Testis (tissue), 3 donors: ENCODE measurements around the gene JAKMIP1. TPM values are rescaled to one million over a fixed set of nuclear protein-coding genes. Genes with fewer than 3 reads are reported as not detected.

Source experiments
- DNase-seq: peaks from one replicate; pipeline ENCODE4 v3.0.0-alpha.2; 2019
- H3K27ac ChIP-seq, 2 donors: fragments of 200-600 bp; sonication (generic); one replicate each; pipeline ENCODE4 v1.5.1; 2019
- H3K27me3 ChIP-seq: fragments of 200-600 bp; sonication (generic); one replicate; pipeline ENCODE4 v1.5.1; 2019
- H3K36me3 ChIP-seq: fragments of 200-600 bp; sonication (generic); one replicate; pipeline ENCODE4 v1.5.1; 2017; ENCODE audit warnings: low read depth; ENCODE audit errors: missing control alignments
- H3K4me1 ChIP-seq: fragments of 200-600 bp; sonication (generic); one replicate; pipeline ENCODE4 v1.5.1; 2019
- H3K4me3 ChIP-seq, 2 donors: fragments of 200-600 bp; sonication (generic); one replicate each; pipeline ENCODE4 v1.5.1; 2017 to 2019
- H3K9me3 ChIP-seq: fragments of 200-600 bp; sonication (generic); one replicate; pipeline ENCODE4 v1.5.1; 2017
- CTCF ChIP-seq, 3 experiments: fragments of 450-650 bp in 2 of 3; fragments of 200-600 bp in 1 of 3; sonication (generic) in 1 of 3; IDR thresholded peaks; one replicate each; pipeline ENCODE4 v1.5.1; 2016 to 2019; ENCODE audit warnings: antibody characterized with exemption in 3 of 3, mild to moderate bottlenecking in 2 of 3, moderate library complexity in 1 of 3
- POLR2A ChIP-seq: fragments of 450-650 bp; IDR thresholded peaks from one replicate; pipeline ENCODE4 v1.6.1; 2017; ENCODE audit warnings: antibody characterized with exemption, mild to moderate bottlenecking, moderate library complexity
- WGBS, 2 donors: methylation state at CpG; one replicate each; pipeline ENCODE4 v1.1.5; 2018; 5-methylcytosine and 5-hydroxymethylcytosine counted together
- intact Hi-C: fragments of 100-400 bp; cut with DNase I; formaldehyde crosslinking; loops from one replicate; pipeline ENCODE4 v1.15.1; 2023; ENCODE audit warnings: low total_unique reads
- polyA plus RNA-seq: library from polyadenylated mRNA; stranded (reverse); fragments of 350-450 nt; fragmentation: Illumina TruSeq; extraction: RNeasy Lipid Tissue Mini Kit (QIAGEN cat#74804); gene quantifications from one replicate; pipeline ENCODE4 v1.2.3, GENCODE V29; 2014; ENCODE audit warnings: low read depth, low replicate concordance; ENCODE audit not compliant: insufficient read depth
- total RNA-seq, 2 donors: library from RNA; depleted of rRNA; stranded (reverse); fragments of >200 nt; gene quantifications; one replicate each; pipeline ENCODE4 v1.2.3, GENCODE V29; 2016

The JAKMIP1 gene
- total and polyA plus RNA-seq, 3 donors from 2014 or later, result 10.7 to 18.1 (median 15.2) TPM

- Histone ChIP-seq H3K4me1 (peaks cover 9% of the 10 kb centered on the region), H3K9me3 (no peaks in the 10 kb centered on the region), H3K4me3 (no peak overlapping the region), H3K27me3 (no peaks in the 10 kb centered on the region), H3K27ac (no peak overlapping the region), H3K36me3 (no peaks in the 10 kb centered on the region)
- WGBS, 2 donors, result 34 to 42% methylated on average over 22 of the region's 22 CpGs
- peak; percentile 73 for DNase-seq
- TF ChIP-seq CTCF (IDR thresholded peaks at IDR 0.05), result peak in 2 of 3 experiments; percentile 74 to 90
- TF ChIP-seq POLR2A, result no peak
- intact Hi-C loops, result no loop called here
Measured at GRCh38 chr4:6019316-6020263, 180.8 kb downstream of the JAKMIP1 start.

- no peaks in the 10 kb centered on the region for H3K36me3 ChIP-seq
- TF ChIP-seq POLR2A (no peak), CTCF (IDR thresholded peaks at IDR 0.05) (no peak)
- WGBS, 2 donors, result 73 to 77% methylated on average over 8 of the region's 8 CpGs
- H3K4me3 ChIP-seq, result no peak within 1 kb of the TSS
- H3K27me3 ChIP-seq, result no peaks in the 10 kb centered on the region
- H3K27ac ChIP-seq, result no peak within 1 kb of the TSS
- H3K4me1 ChIP-seq, result peaks cover 9% of the 10 kb centered on the region
- intact Hi-C loops, result no loop called here
- H3K9me3 ChIP-seq, result no peaks in the 10 kb centered on the region
- no peak for DNase-seq
Measured at GRCh38 chr4:6018331-6018730, 182.0 kb downstream of the JAKMIP1 start, which contains the start of gene C4orf50. TSS of gene C4orf50 (minus strand) at chr4:6018431.

- no peaks in the 10 kb centered on the region for H3K27me3 ChIP-seq
- H3K36me3 ChIP-seq, result no peaks in the 10 kb centered on the region
- intact Hi-C loops, result no loop called here
- no peaks in the 10 kb centered on the region for H3K9me3 ChIP-seq
- H3K4me3 ChIP-seq, result no peak overlapping the region
- H3K4me1 ChIP-seq, result peaks cover 5% of the 10 kb centered on the region
- no peak for DNase-seq
- 92 to 97% methylated on average over 11 of the region's 11 CpGs for WGBS, 2 donors
- no peak for TF ChIP-seq CTCF (IDR thresholded peaks at IDR 0.05)
- no peak for TF ChIP-seq POLR2A
- no peak overlapping the region for H3K27ac ChIP-seq
Measured at GRCh38 chr4:6017800-6018199, 182.5 kb downstream of the JAKMIP1 start.

GRCh38 chr4:6017030-6017429 is 183.3 kb downstream of the JAKMIP1 start:
- 80 to 83% methylated on average over 10 of the region's 10 CpGs for WGBS, 2 donors
- intact Hi-C loops, result no loop called here
- no peaks in the 10 kb centered on the region for H3K4me1 ChIP-seq

More at GRCh38 chr4:6017030-6017429, 183.3 kb downstream of the JAKMIP1 start:
- TF ChIP-seq CTCF (IDR thresholded peaks at IDR 0.05) (no peak), POLR2A (no peak)
- DNase-seq, result no peak
- no peak overlapping the region for H3K4me3 ChIP-seq
- H3K9me3 ChIP-seq, result no peaks in the 10 kb centered on the region
- H3K27me3 ChIP-seq, result no peaks in the 10 kb centered on the region
- no peak overlapping the region for H3K27ac ChIP-seq
- H3K36me3 ChIP-seq, result no peaks in the 10 kb centered on the region
